SK-N-SH treated with all-trans-retinoic acid at 6 μM for 48 hours (cell line): ENCODE measurements around the gene POLG2.

Experiments used
- ARNTL ChIP-seq: fragments of 450-650 bp; formaldehyde crosslinking; IDR thresholded peaks from 2 replicates; pipeline ENCODE4 v1.5.0; 2020; ENCODE audit warnings: low read depth, mild to moderate bottlenecking, moderate library complexity, borderline replicate concordance
- CSDC2 ChIP-seq: fragments of 250-450 bp; sonication (Bioruptor Pico); IDR thresholded peaks from 2 replicates; pipeline ENCODE4 v1.5.0; 2020; ENCODE audit warnings: mild to moderate bottlenecking, moderate library complexity
- GLIS3 ChIP-seq: fragments of 250-450 bp; sonication (Bioruptor Pico); IDR thresholded peaks from 2 replicates; pipeline ENCODE4 v1.5.0; 2020; ENCODE audit warnings: mild to moderate bottlenecking, moderate library complexity
- RARB ChIP-seq: fragments of 250-450 bp; sonication (Bioruptor Pico); IDR thresholded peaks from 2 replicates; pipeline ENCODE4 v1.8.0; 2021; ENCODE audit warnings: mild to moderate bottlenecking, moderate library complexity
- SNAI2 ChIP-seq: fragments of 250-450 bp; sonication (Bioruptor Pico); IDR thresholded peaks from 2 replicates; pipeline ENCODE4 v1.5.0; 2020; ENCODE audit warnings: mild to moderate bottlenecking, moderate library complexity
- TOX ChIP-seq: fragments of 250-450 bp; sonication (Bioruptor Pico); IDR thresholded peaks from 2 replicates; pipeline ENCODE4 v1.8.0; 2021; ENCODE audit warnings: mild to moderate bottlenecking, moderate library complexity, borderline replicate concordance
- ZFP3 ChIP-seq: fragments of 250-450 bp; sonication (Bioruptor Pico); IDR thresholded peaks from 2 replicates; pipeline ENCODE4 v1.5.0; 2020; ENCODE audit warnings: mild to moderate bottlenecking, moderate library complexity
- ZNF565 ChIP-seq: fragments of 450-650 bp; formaldehyde crosslinking; conservative IDR thresholded peaks from 2 replicates; pipeline ENCODE4 v1.5.0; 2020; ENCODE audit warnings: low read depth, mild to moderate bottlenecking, moderate library complexity
- ZNF70 ChIP-seq: fragments of 450-650 bp; formaldehyde crosslinking; IDR thresholded peaks from 2 replicates; pipeline ENCODE4 v1.5.0; 2020; ENCODE audit warnings: mild to moderate bottlenecking, moderate library complexity
- TF ChIP-seq, protein P1 (sequence below): fragments of 250-450 bp; sonication (Bioruptor Pico); IDR thresholded peaks from 2 replicates; pipeline ENCODE4 v1.8.0; 2020; ENCODE audit warnings: mild to moderate bottlenecking, moderate library complexity, borderline replicate concordance
- TF ChIP-seq, protein P2 (sequence below): fragments of 250-450 bp; sonication (Bioruptor Pico); IDR thresholded peaks from 2 replicates; pipeline ENCODE4 v1.5.1; 2021; ENCODE audit warnings: mild to moderate bottlenecking, moderate library complexity

DNA sequence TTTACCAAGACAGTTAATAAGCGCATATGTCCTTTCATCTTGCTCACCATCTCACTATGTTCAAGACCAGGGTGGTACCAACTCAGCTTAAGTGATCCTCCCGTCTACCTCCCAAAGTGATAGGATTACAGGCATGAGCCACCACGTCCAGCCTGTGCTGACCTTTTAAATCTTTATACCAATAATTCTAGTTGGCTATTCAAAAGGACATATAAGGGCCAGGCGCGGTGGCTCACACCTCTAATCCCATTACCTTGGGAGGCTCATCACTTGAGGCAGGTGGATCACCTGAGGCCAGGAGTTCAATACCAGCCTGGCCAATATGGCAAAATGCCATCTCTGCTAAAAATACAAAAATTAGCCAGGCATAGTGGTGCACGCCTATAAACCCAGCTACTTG is 12.3 kb upstream of the POLG2 start:
- no peak for TF ChIP-seq ARNTL (CRISPR knock-in tag)
- TF ChIP-seq, protein P1, sequence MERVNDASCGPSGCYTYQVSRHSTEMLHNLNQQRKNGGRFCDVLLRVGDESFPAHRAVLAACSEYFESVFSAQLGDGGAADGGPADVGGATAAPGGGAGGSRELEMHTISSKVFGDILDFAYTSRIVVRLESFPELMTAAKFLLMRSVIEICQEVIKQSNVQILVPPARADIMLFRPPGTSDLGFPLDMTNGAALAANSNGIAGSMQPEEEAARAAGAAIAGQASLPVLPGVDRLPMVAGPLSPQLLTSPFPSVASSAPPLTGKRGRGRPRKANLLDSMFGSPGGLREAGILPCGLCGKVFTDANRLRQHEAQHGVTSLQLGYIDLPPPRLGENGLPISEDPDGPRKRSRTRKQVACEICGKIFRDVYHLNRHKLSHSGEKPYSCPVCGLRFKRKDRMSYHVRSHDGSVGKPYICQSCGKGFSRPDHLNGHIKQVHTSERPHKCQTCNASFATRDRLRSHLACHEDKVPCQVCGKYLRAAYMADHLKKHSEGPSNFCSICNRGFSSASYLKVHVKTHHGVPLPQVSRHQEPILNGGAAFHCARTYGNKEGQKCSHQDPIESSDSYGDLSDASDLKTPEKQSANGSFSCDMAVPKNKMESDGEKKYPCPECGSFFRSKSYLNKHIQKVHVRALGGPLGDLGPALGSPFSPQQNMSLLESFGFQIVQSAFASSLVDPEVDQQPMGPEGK (CRISPR knock-in tag): no peak
- no peak for TF ChIP-seq ZFP3
- TF ChIP-seq SNAI2 (CRISPR knock-in tag): no peak
- no peak for TF ChIP-seq RARB (CRISPR knock-in tag)
- TF ChIP-seq GLIS3 (CRISPR knock-in tag): no peak
- no peak for TF ChIP-seq ZNF565 (CRISPR knock-in tag)
- no peak for TF ChIP-seq ZNF70 (CRISPR knock-in tag)
- TF ChIP-seq, protein P2, sequence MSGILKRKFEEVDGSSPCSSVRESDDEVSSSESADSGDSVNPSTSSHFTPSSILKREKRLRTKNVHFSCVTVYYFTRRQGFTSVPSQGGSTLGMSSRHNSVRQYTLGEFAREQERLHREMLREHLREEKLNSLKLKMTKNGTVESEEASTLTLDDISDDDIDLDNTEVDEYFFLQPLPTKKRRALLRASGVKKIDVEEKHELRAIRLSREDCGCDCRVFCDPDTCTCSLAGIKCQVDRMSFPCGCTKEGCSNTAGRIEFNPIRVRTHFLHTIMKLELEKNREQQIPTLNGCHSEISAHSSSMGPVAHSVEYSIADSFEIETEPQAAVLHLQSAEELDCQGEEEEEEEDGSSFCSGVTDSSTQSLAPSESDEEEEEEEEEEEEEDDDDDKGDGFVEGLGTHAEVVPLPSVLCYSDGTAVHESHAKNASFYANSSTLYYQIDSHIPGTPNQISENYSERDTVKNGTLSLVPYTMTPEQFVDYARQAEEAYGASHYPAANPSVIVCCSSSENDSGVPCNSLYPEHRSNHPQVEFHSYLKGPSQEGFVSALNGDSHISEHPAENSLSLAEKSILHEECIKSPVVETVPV: no peak
- TF ChIP-seq CSDC2 (CRISPR knock-in tag): no peak
- no peak for TF ChIP-seq TOX
